Measurements from ENCODE around the gene SP2.

DNA sequence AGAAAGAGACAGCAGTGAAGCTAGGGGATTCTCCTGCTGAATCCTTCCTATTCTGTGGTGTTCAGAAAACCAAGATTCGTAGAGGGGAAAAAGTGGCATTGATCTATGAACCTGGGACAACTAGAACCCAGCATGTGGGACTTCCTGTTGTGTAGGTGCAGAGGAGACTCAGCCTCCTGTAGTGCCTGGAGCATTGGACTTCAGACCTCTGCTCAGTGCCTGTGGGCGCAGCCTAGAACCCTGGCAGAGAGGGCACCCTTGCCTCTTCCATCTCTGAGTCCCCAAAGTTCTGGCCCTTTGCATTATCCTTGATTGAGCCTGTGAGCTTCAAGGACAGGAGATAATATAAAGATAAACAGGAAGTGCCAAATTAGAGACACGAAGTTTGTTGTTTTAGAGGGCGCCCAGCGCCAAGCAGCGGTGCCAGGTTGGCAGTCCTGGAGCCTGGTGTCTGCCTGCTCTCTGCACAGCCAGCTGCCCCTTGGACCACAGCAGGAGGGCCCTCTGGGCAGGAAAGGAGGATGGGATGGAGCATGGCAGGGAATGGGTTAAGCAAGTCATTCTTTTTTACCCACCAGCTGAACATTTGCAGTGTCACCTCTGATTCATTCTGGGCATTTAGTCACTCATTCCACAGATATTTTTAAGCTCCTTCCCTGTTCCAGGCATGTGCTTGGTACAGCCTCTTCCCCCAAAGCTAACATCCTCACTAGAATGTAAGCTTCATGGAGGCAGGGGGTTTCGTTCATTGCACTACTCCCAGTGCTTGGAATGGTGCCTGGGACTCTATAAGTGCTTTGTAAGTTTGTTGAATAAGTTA lies 33.2 kb upstream of the SP2 start:
- no peak for TF ChIP-seq POLR2A (IDR thresholded peaks at IDR 0.05)
- TF ChIP-seq CTCF (IDR thresholded peaks at IDR 0.05), result no peak
